ENCODE measurements around the gene RPS6KA4. TPM values are rescaled to one million over a fixed set of nuclear protein-coding genes. Genes with fewer than 3 reads are reported as not detected.
"Not testable (repeated sequence)": the region's sequence is repeated elsewhere in the genome, so short reads cannot be mapped to it uniquely, and the experiment has no call there.

RPS6KA4 gene
- total RNA-seq, 1 donor, result 39.4 TPM

DNA sequence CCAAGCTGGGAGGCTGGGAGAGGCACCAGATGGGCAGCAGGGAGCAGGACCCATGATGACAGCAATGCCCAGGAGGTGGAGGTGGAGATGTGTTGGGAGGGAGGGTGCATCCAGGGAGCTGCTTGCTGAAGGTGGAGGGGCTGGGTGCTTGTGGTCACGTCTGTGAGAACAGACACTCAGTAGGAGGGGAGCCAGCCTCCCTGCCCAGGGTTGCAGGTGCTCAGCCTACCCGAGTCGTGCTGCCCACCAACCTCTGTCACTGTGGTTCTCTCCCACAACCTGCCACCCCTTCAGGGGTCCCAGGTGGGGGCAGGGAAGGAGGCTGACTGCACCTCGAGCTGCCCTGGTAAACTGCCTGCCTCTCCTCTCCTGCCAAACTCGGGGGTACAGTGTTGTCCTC is 35.6 kb upstream of the RPS6KA4 start:
- Histone ChIP-seq H3K4me2 (ENCODE audit: insufficient read depth, low read length) (no peak overlapping the region), H4K20me1 (ENCODE audit: insufficient read depth, low read length) (peaks cover 7% of the 10 kb centered on the region), H2AFZ (ENCODE audit: low read length) (no peak overlapping the region), H3K27me3 (ENCODE audit: insufficient read depth, low read length) (no peaks in the 10 kb centered on the region), H3K36me3 (ENCODE audit: insufficient read depth, low read length) (peaks cover 17% of the 10 kb centered on the region), H3K79me2 (ENCODE audit: insufficient read depth, low read length) (peaks cover 11% of the 10 kb centered on the region), H3K9me3 (ENCODE audit: low read depth, low read length) (no peaks in the 10 kb centered on the region), H3K4me3 (ENCODE audit: insufficient read depth, low read length) (no peak overlapping the region), H3K27ac (ENCODE audit: low read depth, low read length) (no peak overlapping the region), H3K4me1 (ENCODE audit: insufficient read depth, low read length) (peaks cover 6% of the 10 kb centered on the region)
- TF ChIP-seq, protein P1, sequence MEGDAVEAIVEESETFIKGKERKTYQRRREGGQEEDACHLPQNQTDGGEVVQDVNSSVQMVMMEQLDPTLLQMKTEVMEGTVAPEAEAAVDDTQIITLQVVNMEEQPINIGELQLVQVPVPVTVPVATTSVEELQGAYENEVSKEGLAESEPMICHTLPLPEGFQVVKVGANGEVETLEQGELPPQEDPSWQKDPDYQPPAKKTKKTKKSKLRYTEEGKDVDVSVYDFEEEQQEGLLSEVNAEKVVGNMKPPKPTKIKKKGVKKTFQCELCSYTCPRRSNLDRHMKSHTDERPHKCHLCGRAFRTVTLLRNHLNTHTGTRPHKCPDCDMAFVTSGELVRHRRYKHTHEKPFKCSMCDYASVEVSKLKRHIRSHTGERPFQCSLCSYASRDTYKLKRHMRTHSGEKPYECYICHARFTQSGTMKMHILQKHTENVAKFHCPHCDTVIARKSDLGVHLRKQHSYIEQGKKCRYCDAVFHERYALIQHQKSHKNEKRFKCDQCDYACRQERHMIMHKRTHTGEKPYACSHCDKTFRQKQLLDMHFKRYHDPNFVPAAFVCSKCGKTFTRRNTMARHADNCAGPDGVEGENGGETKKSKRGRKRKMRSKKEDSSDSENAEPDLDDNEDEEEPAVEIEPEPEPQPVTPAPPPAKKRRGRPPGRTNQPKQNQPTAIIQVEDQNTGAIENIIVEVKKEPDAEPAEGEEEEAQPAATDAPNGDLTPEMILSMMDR (IDR thresholded peaks at IDR 0.05; ENCODE audit: extremely low read depth, low read depth, low read length), result no peak
- DNase-seq (ENCODE audit: insufficient read length, low spot score, missing footprints), result peak; percentile 59

DNA sequence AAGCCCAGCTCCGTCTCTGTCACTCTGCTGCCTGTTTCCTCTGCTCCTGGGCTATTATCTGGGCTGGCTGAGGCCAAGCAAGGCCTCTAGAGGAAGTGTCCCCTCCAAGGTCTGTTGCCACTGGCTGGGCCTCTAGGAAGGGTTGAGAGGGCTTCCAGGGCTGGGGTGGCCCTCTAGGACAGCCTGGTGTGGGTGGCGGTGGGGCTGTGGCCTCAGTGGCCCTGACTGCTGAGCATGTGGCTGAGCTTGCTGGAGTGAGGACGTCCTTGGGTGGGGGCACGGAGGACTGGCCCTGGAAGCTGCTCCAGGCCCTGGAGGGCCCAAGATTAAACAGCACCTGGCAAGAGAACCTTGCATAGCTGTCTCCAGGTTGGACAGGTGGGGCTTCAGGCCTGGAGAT is 35.0 kb upstream of the RPS6KA4 start:
- not testable (repeated sequence) for H3K79me2 ChIP-seq (ENCODE audit: insufficient read depth, low read length); H3K4me2 ChIP-seq (ENCODE audit: insufficient read depth, low read length); H3K9me3 ChIP-seq (ENCODE audit: low read depth, low read length); H3K27me3 ChIP-seq (ENCODE audit: insufficient read depth, low read length); H3K27ac ChIP-seq (ENCODE audit: low read depth, low read length); H3K4me1 ChIP-seq (ENCODE audit: insufficient read depth, low read length); H4K20me1 ChIP-seq (ENCODE audit: insufficient read depth, low read length); H2AFZ ChIP-seq (ENCODE audit: low read length); H3K4me3 ChIP-seq (ENCODE audit: insufficient read depth, low read length)
- peak; percentile 25 for DNase-seq (ENCODE audit: insufficient read length, low spot score, missing footprints)
- H3K36me3 ChIP-seq (ENCODE audit: insufficient read depth, low read length), result peaks cover 17% of the 10 kb centered on the region

DNA sequence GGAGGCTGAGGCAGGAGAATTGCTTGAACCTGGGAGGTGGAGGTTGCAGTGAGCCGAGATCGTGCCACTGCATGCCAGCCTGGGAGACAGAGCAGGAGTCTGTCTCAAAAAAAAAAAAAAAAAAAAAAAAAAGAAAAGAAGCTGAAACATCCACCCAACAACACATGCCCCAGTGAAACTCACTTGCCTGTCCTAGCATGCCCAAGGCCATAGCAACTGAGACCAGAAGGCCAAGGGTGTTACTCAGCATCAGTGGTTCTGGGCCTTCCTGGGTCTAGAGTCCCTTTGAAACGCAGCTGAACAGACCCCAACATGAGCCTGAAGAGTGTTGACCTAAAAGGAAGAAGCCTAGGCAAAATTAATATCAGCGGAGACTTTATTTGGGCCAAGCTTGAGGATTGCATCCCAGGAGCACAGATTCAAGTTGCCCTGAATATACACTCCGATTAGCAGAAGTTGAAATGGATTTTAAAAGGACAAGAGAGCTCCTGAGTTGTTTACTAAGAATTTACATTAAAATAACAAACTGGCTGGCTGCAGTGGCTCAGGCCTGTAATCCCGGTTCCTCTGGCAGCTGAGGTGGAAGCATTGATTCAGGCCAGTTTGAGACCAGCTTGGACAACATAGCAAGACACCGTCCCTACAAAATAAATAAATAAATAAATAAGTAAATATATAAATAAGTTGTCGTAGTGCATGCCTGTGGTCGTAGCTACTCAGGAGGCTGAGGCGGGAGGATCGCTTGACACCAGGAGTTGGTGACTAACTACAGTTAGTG is 34.1 kb upstream of the RPS6KA4 start:
- Histone ChIP-seq H3K79me2 (ENCODE audit: insufficient read depth, low read length) (peaks cover 2% of the 10 kb centered on the region), H3K4me2 (ENCODE audit: insufficient read depth, low read length) (no peak overlapping the region), H3K36me3 (ENCODE audit: insufficient read depth, low read length) (peaks cover 17% of the 10 kb centered on the region), H2AFZ (ENCODE audit: low read length) (no peak overlapping the region), H3K4me3 (ENCODE audit: insufficient read depth, low read length) (no peak overlapping the region), H4K20me1 (ENCODE audit: insufficient read depth, low read length) (peaks cover 7% of the 10 kb centered on the region), H3K4me1 (ENCODE audit: insufficient read depth, low read length) (peaks cover 10% of the 10 kb centered on the region), H3K9me3 (ENCODE audit: low read depth, low read length) (no peaks in the 10 kb centered on the region), H3K27ac (ENCODE audit: low read depth, low read length) (no peak overlapping the region), H3K27me3 (ENCODE audit: insufficient read depth, low read length) (no peaks in the 10 kb centered on the region)
- no peak for DNase-seq (ENCODE audit: insufficient read length, low spot score, missing footprints)
- TF ChIP-seq, protein P1 (IDR thresholded peaks at IDR 0.05; ENCODE audit: extremely low read depth, low read depth, low read length), result no peak

DNA sequence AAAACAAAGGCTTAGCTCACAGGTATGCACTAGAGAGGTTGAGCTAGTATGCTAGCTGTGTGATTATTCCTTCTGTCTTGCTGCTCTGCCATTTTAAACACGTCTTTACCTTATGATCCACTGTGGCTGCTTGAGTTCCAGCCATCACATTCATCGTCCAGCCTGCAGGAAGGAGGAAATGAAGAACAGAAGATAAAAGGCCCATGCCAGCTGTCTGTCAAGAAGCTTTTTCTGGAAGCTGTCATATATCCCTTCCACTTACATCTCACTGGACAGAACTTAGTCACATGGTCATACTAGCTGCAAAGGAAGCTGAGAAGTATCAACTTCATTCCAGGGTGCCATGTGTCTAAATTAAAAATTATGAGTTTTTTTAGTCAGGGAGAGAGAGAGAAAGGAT is 31.6 kb upstream of the RPS6KA4 start:
- Histone ChIP-seq H3K79me2 (ENCODE audit: insufficient read depth, low read length) (no peaks in the 10 kb centered on the region), H3K27ac (ENCODE audit: low read depth, low read length) (no peak overlapping the region), H3K36me3 (ENCODE audit: insufficient read depth, low read length) (peaks cover 4% of the 10 kb centered on the region), H2AFZ (ENCODE audit: low read length) (no peak overlapping the region), H4K20me1 (ENCODE audit: insufficient read depth, low read length) (peaks cover 4% of the 10 kb centered on the region), H3K4me3 (ENCODE audit: insufficient read depth, low read length) (no peak overlapping the region), H3K4me1 (ENCODE audit: insufficient read depth, low read length) (peaks cover 24% of the 10 kb centered on the region), H3K27me3 (ENCODE audit: insufficient read depth, low read length) (no peaks in the 10 kb centered on the region), H3K9me3 (ENCODE audit: low read depth, low read length) (no peaks in the 10 kb centered on the region), H3K4me2 (ENCODE audit: insufficient read depth, low read length) (no peak overlapping the region)
- TF ChIP-seq, protein P1 (IDR thresholded peaks at IDR 0.05; ENCODE audit: extremely low read depth, low read depth, low read length), result no peak
- DNase-seq (ENCODE audit: insufficient read length, low spot score, missing footprints), result peak; percentile 41

Data from osteoblast (primary cell).